ENCODE data around the gene ST6GAL2. TPM values are rescaled to one million over a fixed set of nuclear protein-coding genes. Genes with fewer than 3 reads are reported as not detected.

Gene ST6GAL2
- total RNA-seq, 1 donor from 2014 or later: 5.9 TPM

DNA sequence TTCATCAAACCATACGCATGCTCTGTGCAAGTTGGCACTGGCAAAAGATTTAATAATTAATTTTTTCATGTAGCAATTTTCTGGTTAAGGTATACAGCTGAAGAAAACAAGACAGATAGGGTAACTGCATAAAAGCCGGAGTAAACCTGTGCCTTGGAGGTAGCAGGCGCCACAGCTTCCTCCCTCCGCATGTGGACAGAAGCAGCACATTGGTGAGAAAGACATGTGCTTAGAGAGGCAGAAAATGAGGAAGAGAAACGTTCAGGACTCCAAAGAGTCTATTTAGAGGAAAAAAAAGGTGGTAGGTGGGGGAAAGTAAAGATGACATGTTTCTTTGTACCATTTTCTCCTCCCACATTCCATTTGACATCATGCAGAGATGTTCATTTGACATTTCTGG lies 9.3 kb downstream of the ST6GAL2 start:
- no peak overlapping the region for H3K27ac Mint-ChIP-seq (ENCODE audit: unreplicated experiment)
- H3K9me3 Mint-ChIP-seq (ENCODE audit: unreplicated experiment): no peaks in the 10 kb centered on the region
- no peaks in the 10 kb centered on the region for H3K27me3 Mint-ChIP-seq (ENCODE audit: unreplicated experiment)
- TF ChIP-seq, protein P1, sequence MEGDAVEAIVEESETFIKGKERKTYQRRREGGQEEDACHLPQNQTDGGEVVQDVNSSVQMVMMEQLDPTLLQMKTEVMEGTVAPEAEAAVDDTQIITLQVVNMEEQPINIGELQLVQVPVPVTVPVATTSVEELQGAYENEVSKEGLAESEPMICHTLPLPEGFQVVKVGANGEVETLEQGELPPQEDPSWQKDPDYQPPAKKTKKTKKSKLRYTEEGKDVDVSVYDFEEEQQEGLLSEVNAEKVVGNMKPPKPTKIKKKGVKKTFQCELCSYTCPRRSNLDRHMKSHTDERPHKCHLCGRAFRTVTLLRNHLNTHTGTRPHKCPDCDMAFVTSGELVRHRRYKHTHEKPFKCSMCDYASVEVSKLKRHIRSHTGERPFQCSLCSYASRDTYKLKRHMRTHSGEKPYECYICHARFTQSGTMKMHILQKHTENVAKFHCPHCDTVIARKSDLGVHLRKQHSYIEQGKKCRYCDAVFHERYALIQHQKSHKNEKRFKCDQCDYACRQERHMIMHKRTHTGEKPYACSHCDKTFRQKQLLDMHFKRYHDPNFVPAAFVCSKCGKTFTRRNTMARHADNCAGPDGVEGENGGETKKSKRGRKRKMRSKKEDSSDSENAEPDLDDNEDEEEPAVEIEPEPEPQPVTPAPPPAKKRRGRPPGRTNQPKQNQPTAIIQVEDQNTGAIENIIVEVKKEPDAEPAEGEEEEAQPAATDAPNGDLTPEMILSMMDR (IDR thresholded peaks at IDR 0.05; ENCODE audit: partially characterized antibody, unreplicated experiment): no peak
- no peak for DNase-seq
- no peak overlapping the region for H3K4me3 Mint-ChIP-seq (ENCODE audit: unreplicated experiment)
- peaks cover under 1% of the 10 kb centered on the region for H3K4me1 Mint-ChIP-seq (ENCODE audit: low read depth, unreplicated experiment)
- H3K36me3 Mint-ChIP-seq (ENCODE audit: unreplicated experiment): no peaks in the 10 kb centered on the region

DNA sequence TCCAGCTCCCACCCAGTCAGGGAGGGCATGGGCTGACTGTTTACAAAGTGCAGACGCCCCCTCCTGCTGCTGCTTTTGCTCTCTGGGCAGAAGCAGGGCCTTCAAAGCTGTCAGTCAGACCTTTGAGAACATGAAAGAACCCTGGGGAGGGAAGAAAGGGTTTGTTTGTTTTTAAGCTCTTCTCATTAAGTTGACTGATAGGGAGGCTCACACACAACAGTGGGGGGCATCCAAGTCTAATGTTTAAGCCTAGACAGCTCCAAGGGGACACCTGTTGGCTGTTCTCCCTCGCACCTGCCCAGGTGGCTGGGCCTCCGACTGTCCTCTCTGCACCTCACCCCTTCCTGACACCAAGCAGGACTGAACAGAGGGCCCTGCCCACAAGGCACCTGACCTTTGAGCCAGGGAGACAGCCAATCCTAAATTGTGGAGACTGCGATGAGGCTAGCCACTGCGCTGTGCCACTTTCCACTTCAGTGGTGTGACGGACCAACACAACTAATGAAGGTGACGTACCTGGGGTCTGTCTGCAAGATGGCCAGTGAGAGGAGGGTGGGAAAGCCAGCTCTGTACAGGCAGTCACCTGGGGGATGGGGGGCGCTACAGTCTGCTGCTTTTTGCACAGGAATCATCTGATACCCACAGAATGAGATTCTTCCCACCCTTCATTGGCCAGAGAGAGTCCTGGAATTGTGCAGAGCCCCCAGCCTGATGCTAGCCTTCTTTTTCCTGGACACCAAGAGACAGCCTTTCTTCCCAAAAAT lies 16.3 kb downstream of the ST6GAL2 start:
- Mint-ChIP-seq H3K4me3 (ENCODE audit: unreplicated experiment) (no peak overlapping the region), H3K9me3 (ENCODE audit: unreplicated experiment) (no peaks in the 10 kb centered on the region), H3K27ac (ENCODE audit: unreplicated experiment) (no peak overlapping the region), H3K4me1 (ENCODE audit: low read depth, unreplicated experiment) (peaks cover 13% of the 10 kb centered on the region), H3K36me3 (ENCODE audit: unreplicated experiment) (no peaks in the 10 kb centered on the region), H3K27me3 (ENCODE audit: unreplicated experiment) (no peaks in the 10 kb centered on the region)
- no peak for DNase-seq
- TF ChIP-seq, protein P1 (IDR thresholded peaks at IDR 0.05; ENCODE audit: partially characterized antibody, unreplicated experiment): no peak

DNA sequence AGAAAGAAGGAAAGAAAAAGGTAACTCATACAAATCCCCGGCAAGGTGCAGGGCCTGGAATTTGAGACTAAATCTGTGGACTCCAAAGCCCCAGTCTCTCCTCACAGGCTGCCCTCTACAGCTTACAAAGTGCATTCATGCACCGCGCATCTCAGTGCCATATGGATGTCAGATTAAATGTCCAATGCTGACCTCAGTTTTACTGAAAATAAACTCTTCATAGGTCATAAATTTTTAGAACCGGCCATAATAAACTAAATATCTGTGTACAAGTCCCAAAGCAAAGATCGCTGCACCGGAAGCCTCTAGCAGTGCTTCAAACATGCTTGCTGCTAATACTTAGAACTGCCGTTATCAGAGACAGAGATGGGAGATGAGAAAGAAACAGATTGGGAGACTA lies 17.7 kb downstream of the ST6GAL2 start:
- DNase-seq: no peak
- Mint-ChIP-seq H3K36me3 (ENCODE audit: unreplicated experiment) (no peaks in the 10 kb centered on the region), H3K9me3 (ENCODE audit: unreplicated experiment) (no peaks in the 10 kb centered on the region), H3K4me3 (ENCODE audit: unreplicated experiment) (peak overlapping the region; percentile 5), H3K4me1 (ENCODE audit: low read depth, unreplicated experiment) (peaks cover 13% of the 10 kb centered on the region), H3K27ac (ENCODE audit: unreplicated experiment) (peak overlapping the region; percentile 1), H3K27me3 (ENCODE audit: unreplicated experiment) (no peaks in the 10 kb centered on the region)
- TF ChIP-seq, protein P1 (IDR thresholded peaks at IDR 0.05; ENCODE audit: partially characterized antibody, unreplicated experiment): peak; percentile 48

DNA sequence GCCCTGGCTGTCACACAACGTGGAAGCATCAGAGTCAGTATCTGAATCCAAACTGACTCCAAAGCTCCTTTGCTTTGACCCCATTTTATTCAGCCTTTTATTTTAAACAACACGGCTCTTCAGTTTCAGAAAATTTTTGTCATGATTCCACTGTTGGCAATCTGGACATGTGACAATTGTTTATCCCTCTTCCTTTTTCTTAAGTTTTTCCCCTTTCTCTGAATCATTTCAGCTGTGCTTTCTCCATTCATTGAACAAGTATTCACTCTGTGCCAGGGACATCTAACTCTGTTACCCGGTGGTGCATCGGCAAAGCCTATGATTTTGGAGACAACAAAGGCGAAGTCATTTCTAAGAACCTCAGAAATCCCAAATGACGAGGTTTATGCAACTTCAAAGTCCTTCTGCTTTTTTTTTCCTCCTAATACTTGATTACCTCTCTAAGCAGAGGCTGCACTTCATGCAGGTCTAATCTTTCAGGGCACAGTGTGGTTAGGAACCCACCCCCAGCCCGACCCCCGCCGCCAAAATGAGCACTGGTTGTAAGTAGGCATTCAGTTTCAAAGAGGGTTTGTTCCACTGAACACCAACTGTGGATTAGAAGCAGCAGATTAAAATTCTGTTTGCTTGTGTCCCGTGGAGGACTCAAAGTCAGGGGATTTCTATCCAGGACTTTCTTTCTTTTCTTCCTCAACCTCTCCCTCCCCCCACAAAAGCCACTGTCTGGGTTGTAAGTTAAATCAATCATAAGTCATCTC lies 18.6 kb downstream of the ST6GAL2 start:
- Mint-ChIP-seq H3K36me3 (ENCODE audit: unreplicated experiment) (no peaks in the 10 kb centered on the region), H3K4me3 (ENCODE audit: unreplicated experiment) (no peak overlapping the region), H3K27me3 (ENCODE audit: unreplicated experiment) (no peaks in the 10 kb centered on the region), H3K4me1 (ENCODE audit: low read depth, unreplicated experiment) (peaks cover 13% of the 10 kb centered on the region), H3K9me3 (ENCODE audit: unreplicated experiment) (no peaks in the 10 kb centered on the region), H3K27ac (ENCODE audit: unreplicated experiment) (no peak overlapping the region)
- no peak for DNase-seq
- TF ChIP-seq, protein P1 (IDR thresholded peaks at IDR 0.05; ENCODE audit: partially characterized antibody, unreplicated experiment): no peak

DNA sequence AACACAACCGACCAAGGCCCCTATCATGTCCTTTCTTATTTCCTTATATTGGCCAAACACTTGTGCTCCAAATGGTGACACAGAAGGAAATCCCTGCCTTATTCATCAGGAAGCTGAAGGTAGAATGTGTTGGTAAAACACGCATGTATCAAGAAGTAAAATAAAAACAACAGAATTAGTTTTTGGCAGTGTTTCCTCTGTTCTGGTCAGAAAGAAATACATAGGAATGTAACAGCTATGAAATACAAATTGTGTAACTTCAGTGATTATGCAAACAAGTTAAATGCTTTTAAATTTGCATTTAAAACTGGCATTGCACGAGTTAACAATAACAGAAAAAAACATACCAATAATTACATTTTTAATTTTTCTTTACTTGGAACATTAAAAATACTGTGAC lies 19.3 kb downstream of the ST6GAL2 start:
- no peaks in the 10 kb centered on the region for H3K9me3 Mint-ChIP-seq (ENCODE audit: unreplicated experiment)
- no peak for DNase-seq
- H3K4me1 Mint-ChIP-seq (ENCODE audit: low read depth, unreplicated experiment): peaks cover 13% of the 10 kb centered on the region
- no peaks in the 10 kb centered on the region for H3K36me3 Mint-ChIP-seq (ENCODE audit: unreplicated experiment)
- no peak overlapping the region for H3K4me3 Mint-ChIP-seq (ENCODE audit: unreplicated experiment)
- TF ChIP-seq, protein P1 (IDR thresholded peaks at IDR 0.05; ENCODE audit: partially characterized antibody, unreplicated experiment): no peak
- H3K27ac Mint-ChIP-seq (ENCODE audit: unreplicated experiment): no peak overlapping the region
- H3K27me3 Mint-ChIP-seq (ENCODE audit: unreplicated experiment): no peaks in the 10 kb centered on the region
